ENCODE results near the gene GFPT2. TPM values are rescaled to one million over a fixed set of nuclear protein-coding genes. Genes with fewer than 3 reads are reported as not detected.

Gene GFPT2
- total RNA-seq, 1 donor from 2014 or later: 0.53 TPM

DNA sequence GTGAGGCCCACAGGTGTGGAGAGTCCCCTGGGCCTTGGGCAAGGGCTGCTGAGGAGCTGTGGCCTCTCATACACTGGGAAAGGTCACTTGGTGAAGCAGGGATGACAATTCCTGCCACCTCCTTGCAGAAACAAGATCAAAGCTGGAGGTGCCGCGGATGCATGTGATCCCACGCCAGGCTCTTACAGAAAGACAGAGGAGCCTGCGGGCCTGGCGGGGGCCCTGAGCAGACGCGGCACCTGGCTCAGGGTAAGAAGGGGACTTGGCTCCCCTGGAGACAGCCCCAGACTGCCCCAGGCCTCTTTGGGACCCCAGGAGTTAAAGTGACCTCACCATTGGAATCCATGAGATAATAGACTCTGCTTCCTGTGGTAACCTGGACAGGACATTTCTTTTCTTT lies 4.8 kb downstream of the GFPT2 start:
- peaks cover 15% of the 10 kb centered on the region for H3K27me3 ChIP-seq (ENCODE audit: control insufficient read depth, insufficient read depth, low read length)
- FAIRE-seq: no peak
- TF ChIP-seq, protein P1, sequence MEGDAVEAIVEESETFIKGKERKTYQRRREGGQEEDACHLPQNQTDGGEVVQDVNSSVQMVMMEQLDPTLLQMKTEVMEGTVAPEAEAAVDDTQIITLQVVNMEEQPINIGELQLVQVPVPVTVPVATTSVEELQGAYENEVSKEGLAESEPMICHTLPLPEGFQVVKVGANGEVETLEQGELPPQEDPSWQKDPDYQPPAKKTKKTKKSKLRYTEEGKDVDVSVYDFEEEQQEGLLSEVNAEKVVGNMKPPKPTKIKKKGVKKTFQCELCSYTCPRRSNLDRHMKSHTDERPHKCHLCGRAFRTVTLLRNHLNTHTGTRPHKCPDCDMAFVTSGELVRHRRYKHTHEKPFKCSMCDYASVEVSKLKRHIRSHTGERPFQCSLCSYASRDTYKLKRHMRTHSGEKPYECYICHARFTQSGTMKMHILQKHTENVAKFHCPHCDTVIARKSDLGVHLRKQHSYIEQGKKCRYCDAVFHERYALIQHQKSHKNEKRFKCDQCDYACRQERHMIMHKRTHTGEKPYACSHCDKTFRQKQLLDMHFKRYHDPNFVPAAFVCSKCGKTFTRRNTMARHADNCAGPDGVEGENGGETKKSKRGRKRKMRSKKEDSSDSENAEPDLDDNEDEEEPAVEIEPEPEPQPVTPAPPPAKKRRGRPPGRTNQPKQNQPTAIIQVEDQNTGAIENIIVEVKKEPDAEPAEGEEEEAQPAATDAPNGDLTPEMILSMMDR (IDR thresholded peaks at IDR 0.05; ENCODE audit: insufficient read depth, low read length, severe bottlenecking): no peak
- no peak overlapping the region for H3K4me3 ChIP-seq (ENCODE audit: low read depth, low read length)
- no peak for DNase-seq (ENCODE audit: low read depth)
- no peaks in the 10 kb centered on the region for H3K36me3 ChIP-seq (ENCODE audit: control insufficient read depth, insufficient read depth, low read length)

DNA sequence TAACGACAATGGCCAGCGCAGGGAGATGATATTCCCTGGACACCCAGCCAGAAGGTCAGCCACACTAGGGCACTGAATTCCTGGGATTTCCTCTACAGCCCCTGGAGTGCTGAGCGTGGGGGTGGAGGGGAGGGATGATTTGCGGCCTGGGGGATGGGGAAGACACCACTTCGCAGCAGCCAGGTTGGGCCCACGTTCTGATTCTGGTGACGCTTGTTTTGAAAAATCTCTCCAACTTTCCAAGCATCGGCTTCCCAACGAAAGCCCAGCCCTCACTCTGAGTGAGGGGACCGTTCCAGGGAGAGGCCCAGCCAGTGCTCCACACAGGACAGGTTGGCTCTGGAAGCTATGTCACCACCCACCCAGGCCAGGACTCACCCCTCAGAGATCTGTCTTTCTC lies 5.4 kb downstream of the GFPT2 start:
- TF ChIP-seq, protein P1 (IDR thresholded peaks at IDR 0.05; ENCODE audit: insufficient read depth, low read length, severe bottlenecking): no peak
- FAIRE-seq (no peak), DNase-seq (ENCODE audit: low read depth) (no peak)

GRCh38 chr5:180346358-180346757 lies 6.8 kb downstream of the GFPT2 start:
- TF ChIP-seq, protein P1 (IDR thresholded peaks at IDR 0.05; ENCODE audit: insufficient read depth, low read length, severe bottlenecking): no peak
- Histone ChIP-seq H3K4me3 (ENCODE audit: low read depth, low read length) (no peak overlapping the region), H3K27me3 (ENCODE audit: control insufficient read depth, insufficient read depth, low read length) (peaks cover 2% of the 10 kb centered on the region), H3K36me3 (ENCODE audit: control insufficient read depth, insufficient read depth, low read length) (no peaks in the 10 kb centered on the region)
- no peak for FAIRE-seq
- no peak for DNase-seq (ENCODE audit: low read depth)

More for the DNA sequence above, 5.4 kb downstream of the GFPT2 start:
- no peak overlapping the region for H3K4me3 ChIP-seq (ENCODE audit: low read depth, low read length)
- H3K27me3 ChIP-seq (ENCODE audit: control insufficient read depth, insufficient read depth, low read length): peaks cover 12% of the 10 kb centered on the region
- H3K36me3 ChIP-seq (ENCODE audit: control insufficient read depth, insufficient read depth, low read length): no peaks in the 10 kb centered on the region

- Histone ChIP-seq H3K27me3 (ENCODE audit: control insufficient read depth, insufficient read depth, low read length) (peaks cover 2% of the 10 kb centered on the region), H3K4me3 (ENCODE audit: low read depth, low read length) (no peak overlapping the region), H3K36me3 (ENCODE audit: control insufficient read depth, insufficient read depth, low read length) (no peaks in the 10 kb centered on the region)
- TF ChIP-seq, protein P1 (IDR thresholded peaks at IDR 0.05; ENCODE audit: insufficient read depth, low read length, severe bottlenecking): no peak
- DNase-seq (ENCODE audit: low read depth): no peak
- FAIRE-seq: peak; percentile 64
Measured at GRCh38 chr5:180345781-180346180, 7.4 kb downstream of the GFPT2 start.

GRCh38 chr5:180345186-180345585 lies 8.0 kb downstream of the GFPT2 start:
- TF ChIP-seq, protein P1 (IDR thresholded peaks at IDR 0.05; ENCODE audit: insufficient read depth, low read length, severe bottlenecking): no peak
- H3K4me3 ChIP-seq (ENCODE audit: low read depth, low read length): no peak overlapping the region
- DNase-seq (ENCODE audit: low read depth): no peak
- peaks cover under 1% of the 10 kb centered on the region for H3K27me3 ChIP-seq (ENCODE audit: control insufficient read depth, insufficient read depth, low read length)
- no peaks in the 10 kb centered on the region for H3K36me3 ChIP-seq (ENCODE audit: control insufficient read depth, insufficient read depth, low read length)
- no peak for FAIRE-seq

DNA sequence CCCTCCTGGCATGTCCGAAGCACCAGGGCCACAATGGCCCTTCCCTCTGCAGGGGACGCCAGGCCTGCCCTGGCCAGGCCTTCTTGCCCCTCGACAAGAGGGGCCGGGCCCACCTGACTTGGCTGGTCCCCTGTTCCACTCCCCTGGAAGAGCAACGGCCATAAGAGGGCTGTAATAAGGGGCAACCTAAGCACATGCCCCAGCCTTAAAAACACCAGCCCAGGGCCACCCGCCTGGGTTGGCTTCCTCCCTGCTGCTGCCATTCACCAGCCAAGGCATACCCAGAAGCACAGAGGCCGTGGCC lies 8.5 kb downstream of the GFPT2 start:
- FAIRE-seq (no peak), DNase-seq (ENCODE audit: low read depth) (no peak)
- Histone ChIP-seq H3K4me3 (ENCODE audit: low read depth, low read length) (no peak overlapping the region), H3K27me3 (ENCODE audit: control insufficient read depth, insufficient read depth, low read length) (no peaks in the 10 kb centered on the region), H3K36me3 (ENCODE audit: control insufficient read depth, insufficient read depth, low read length) (no peaks in the 10 kb centered on the region)
- TF ChIP-seq, protein P1 (IDR thresholded peaks at IDR 0.05; ENCODE audit: insufficient read depth, low read length, severe bottlenecking): no peak
